AG09309 (cell line): ENCODE results near the gene LINGO3.

Experiments used
- DNase-seq: peaks from one replicate; pipeline ENCODE4 v3.0.0-alpha.2; 2010; ENCODE audit warnings: low read depth
- H3K4me3 ChIP-seq: 2 replicates; pipeline ENCODE4 v1.5.1; 2011; ENCODE audit warnings: mild to moderate bottlenecking, low read depth, low read length, moderate library complexity; ENCODE audit not compliant: control insufficient read depth
- CTCF ChIP-seq: IDR thresholded peaks from 2 replicates; pipeline ENCODE4 v1.5.1; 2011; ENCODE audit warnings: mild to moderate bottlenecking, low read depth, low read length, inconsistent platforms; ENCODE audit not compliant: insufficient read depth, control insufficient read depth; ENCODE audit errors: missing control alignments

Gene LINGO3

DNA sequence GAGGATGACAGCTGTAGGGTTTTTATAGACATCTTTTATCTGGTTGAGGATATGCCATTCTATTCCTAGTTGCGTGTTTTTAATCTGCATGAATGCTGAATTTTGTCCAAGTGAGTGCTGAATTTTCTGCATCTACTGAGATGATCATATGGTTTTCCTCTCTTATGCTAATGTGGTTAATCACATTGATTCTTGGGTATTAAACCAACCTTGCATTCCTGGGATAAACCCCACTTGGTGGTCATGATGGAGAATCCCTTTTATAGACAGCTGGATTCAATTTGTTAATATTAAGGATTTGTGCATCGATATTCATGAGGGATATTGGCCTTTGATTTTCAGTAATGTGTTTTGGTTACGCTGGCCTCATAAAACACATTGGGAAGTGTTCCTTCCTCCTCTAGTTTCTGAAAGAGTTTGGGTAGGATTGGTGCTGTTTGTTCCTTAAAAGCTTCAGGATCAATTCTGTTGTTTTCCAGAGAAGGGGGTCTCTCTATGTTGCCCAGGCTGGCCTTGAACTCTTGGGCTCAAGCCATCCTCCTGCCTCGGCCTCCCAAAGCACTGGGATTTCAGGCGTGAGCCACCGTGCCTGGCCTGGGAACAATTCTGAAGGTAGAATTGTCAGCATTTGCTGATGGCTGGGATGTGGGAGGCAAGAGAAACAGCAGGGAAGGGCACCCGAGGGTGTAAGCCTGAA, 7.3 kb upstream of the LINGO3 start:
- no peak for DNase-seq
- TF ChIP-seq CTCF, result no peak
- H3K4me3 ChIP-seq, result no peak overlapping the region

DNA sequence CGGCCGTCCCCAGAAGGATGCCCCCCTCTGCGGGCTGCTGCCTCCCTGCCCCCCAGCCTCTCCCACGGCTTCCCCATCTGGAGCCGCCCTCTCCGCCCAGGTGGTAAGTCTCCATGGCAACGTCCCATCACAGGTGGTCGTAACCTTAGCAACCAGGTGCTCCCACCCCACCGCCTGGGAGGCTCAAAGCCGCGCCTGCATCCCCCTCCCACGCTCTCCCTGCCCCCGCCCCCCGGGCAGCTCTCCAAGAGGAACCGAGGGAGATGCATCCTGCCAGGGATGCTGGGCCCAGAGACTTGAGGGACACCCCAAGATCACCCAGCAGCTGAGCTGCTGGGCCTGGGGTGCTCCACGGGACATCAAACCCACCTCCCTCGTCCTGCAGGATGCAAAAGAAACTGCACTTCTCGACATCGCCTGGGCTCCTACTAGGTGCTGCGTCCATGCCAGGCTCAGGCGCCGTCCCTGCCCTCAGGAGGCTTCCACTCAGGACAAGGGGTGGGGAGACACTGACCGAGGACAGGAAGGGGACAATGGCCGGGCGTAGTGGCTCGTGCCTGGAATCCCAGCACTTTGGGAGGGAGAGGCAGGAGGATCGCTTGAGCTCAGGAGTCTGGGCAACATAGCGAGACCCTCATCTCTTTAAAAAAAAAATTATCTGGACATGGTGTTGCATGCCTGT, 5.0 kb upstream of the LINGO3 start:
- TF ChIP-seq CTCF, result no peak
- H3K4me3 ChIP-seq, result no peak overlapping the region
- no peak for DNase-seq

DNA sequence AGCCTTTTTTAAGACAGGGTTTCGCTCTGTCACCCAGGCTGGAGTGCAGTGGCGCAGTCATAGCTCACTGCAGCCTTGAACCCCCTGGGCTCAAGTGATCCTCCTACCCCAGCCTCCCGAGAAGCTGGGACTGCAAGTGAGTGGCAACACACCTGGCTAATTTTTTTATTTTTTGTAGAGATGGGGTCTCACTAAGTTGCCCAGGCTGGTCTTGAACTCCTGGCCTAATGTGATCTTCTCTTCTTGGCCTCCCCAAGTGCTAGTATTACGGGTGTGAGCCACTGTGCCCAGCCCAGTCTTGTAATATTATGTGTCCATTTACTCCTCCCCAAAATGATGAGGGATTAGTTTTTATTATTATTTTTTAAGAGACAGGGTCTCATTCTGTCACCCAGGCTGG, 3.1 kb upstream of the LINGO3 start:
- no peak overlapping the region for H3K4me3 ChIP-seq
- no peak for DNase-seq
- TF ChIP-seq CTCF, result no peak

- no peak for TF ChIP-seq CTCF
- no peak for DNase-seq
Measured at GRCh38 chr19:2309734-2310362, 1.9 kb upstream of the LINGO3 start.

GRCh38 chr19:2307518-2308012, 389 bp downstream of the LINGO3 start:
- TF ChIP-seq CTCF, result no peak
- no peak for DNase-seq
- H3K4me3 ChIP-seq, result no peak overlapping the region

More at GRCh38 chr19:2309734-2310362, 1.9 kb upstream of the LINGO3 start:
- H3K4me3 ChIP-seq, result no peak overlapping the region

DNA sequence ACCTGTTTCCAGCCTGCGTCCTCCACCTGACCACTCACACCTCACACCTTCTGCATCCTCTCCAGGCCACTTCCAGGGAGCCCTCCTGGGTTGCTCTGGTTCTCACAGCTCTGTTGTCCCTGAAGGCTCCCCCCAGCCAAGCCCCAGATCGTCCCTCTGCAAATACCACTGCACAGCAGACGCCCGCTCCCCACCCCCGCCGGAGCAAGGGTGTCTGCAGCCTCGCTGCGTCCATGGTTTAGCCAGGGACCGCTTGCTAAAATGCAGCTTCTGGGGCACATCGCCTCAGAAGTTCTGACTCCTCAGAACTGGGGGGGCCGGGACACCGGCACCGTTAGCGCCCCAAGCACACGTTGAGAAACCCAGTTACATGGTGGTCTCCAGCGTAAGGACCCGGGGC, 983 bp downstream of the LINGO3 start:
- DNase-seq, result no peak
- no peak overlapping the region for H3K4me3 ChIP-seq
- TF ChIP-seq CTCF, result no peak
